Astrocyte (in vitro differentiated cells and primary cell): Measurements from ENCODE around the gene CCAR1.

Experiments
- EZH2 ChIP-seq: IDR thresholded peaks from 2 replicates; pipeline ENCODE4 v1.6.1; 2012; ENCODE audit warnings: mild to moderate bottlenecking, low read length, inconsistent platforms; ENCODE audit not compliant: insufficient read depth
- TF ChIP-seq, protein P1 (sequence below): IDR thresholded peaks from 2 replicates; pipeline ENCODE4 v1.5.1; 2011; ENCODE audit warnings: low read depth, mild to moderate bottlenecking, inconsistent platforms, low read length, moderate library complexity; ENCODE audit not compliant: insufficient read depth

DNA sequence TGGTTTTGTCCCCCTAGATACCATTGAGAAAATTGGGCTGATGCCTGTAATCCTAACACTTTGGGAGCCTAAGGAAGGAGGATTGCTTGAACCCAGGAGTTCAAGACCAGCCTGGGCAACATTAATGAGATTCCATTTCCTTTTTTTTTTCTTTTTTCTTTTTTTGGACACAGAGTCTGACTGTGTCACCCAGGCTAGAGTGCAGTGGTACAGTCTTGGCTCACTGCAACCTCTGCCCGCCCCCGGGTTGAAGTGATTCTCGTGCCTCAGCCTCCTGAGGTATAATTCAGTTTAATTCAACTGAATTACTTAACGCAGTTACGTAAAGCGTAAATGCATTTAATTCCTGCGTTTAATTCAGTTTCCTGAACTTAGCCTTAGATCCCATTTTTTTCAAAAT is 13.3 kb downstream of the CCAR1 start:
- TF ChIP-seq, protein P1, sequence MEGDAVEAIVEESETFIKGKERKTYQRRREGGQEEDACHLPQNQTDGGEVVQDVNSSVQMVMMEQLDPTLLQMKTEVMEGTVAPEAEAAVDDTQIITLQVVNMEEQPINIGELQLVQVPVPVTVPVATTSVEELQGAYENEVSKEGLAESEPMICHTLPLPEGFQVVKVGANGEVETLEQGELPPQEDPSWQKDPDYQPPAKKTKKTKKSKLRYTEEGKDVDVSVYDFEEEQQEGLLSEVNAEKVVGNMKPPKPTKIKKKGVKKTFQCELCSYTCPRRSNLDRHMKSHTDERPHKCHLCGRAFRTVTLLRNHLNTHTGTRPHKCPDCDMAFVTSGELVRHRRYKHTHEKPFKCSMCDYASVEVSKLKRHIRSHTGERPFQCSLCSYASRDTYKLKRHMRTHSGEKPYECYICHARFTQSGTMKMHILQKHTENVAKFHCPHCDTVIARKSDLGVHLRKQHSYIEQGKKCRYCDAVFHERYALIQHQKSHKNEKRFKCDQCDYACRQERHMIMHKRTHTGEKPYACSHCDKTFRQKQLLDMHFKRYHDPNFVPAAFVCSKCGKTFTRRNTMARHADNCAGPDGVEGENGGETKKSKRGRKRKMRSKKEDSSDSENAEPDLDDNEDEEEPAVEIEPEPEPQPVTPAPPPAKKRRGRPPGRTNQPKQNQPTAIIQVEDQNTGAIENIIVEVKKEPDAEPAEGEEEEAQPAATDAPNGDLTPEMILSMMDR: no peak
- TF ChIP-seq EZH2: no peak
